Stimulated activated CD4-positive, alpha-beta T cell treated with anti-CD3 and anti-CD28 coated beads, Interleukin-2, amount 100 ng/mL, for 4 hours (primary cell): ENCODE measurements around the gene APOL1.
"Not testable (repeated sequence)": the region's sequence is repeated elsewhere in the genome, so short reads cannot be mapped to it uniquely, and the experiment has no call there.

ENCODE experiments used
- DNase-seq: peaks from one replicate; pipeline ENCODE4 v3.0.0-alpha.2; 2020; ENCODE audit warnings: low read depth

APOL1 gene

DNA sequence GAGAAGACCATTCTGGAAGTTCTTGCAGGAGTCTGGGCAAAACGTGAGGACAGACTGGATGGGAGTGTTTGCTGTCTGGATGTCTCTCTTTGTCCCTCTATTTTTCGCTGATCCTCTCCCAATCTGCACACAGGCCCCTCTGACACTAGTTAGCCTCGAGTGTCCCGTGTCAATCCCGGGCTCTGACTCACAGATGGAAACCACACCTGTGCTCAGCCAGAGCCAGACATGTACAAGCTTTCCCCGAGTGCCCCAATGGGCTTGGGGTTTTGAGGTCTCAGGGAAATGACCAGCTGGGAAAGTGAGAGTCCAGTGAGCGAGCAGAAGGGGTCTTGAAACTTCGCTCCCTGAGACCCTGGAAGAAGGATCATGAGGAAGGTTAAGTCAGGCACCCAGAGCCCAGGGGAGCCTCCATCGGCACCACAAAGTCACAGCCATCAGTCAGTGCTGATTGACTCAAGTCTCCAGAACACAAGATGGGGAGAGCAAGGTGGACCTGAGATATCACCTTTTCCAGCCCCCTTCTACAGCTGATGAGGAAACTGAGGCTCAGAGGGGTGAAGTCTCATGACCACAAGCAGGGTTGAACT lies 27.5 kb upstream of the APOL1 start:
- DNase-seq = no peak

DNA sequence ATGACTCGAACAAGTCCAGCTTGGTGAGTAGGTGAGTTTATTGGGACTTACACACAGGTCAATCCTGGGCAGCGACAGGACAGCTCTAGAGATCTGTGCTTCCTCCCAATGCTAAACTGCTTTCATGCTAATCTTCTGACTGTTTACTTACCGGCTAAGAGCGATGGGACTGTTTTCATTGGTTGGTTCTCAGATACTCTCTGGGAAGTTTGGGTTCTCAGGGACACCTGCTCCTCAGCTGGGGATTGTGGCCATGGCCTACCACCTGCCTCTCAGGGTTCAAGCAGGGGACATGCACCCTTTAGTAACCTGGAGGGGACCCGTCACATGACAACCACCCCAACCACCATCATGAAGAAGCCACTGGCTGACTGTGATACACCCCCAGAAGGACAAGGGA lies 26.7 kb upstream of the APOL1 start:
- no peak for DNase-seq

DNA sequence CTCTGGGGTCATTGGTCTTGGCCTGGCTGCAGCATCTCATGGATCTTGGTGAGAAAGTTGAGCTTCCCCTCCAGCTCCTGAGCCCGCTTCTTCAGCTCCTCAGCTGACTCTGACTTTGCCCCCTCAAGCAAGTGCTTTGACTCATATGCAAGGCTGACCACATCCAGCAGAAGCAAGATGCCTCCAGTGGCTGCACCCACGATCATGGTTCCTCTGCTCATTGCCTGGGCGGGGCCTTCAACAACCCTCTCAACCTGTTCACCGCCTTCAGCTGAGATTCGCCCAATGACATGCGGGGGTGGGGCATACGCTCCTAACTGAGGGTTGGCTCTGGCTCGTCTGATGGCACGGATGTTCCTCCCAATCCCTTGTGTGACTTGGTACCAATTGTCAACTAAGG lies 25.5 kb upstream of the APOL1 start:
- DNase-seq = no peak

DNA sequence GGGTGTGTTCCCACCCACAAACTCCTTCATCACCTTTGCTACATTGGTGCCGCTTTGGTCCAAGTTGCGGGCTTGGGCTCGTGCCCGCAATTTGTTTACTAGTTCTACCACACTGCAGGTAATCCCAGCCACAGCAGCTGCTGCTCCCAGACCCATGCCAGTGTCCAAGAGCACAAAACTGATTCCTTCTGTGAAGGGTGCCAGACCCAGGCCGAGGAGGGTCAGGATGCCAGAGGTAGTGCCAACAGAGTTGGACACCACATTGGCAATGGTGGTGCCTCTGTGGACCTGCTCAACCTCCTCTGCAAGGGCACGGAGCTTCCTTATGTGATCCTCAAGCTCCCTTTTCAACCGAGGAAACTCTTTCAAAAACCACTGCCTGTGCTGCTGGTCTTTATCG lies 25.1 kb upstream of the APOL1 start:
- DNase-seq = no peak

DNA sequence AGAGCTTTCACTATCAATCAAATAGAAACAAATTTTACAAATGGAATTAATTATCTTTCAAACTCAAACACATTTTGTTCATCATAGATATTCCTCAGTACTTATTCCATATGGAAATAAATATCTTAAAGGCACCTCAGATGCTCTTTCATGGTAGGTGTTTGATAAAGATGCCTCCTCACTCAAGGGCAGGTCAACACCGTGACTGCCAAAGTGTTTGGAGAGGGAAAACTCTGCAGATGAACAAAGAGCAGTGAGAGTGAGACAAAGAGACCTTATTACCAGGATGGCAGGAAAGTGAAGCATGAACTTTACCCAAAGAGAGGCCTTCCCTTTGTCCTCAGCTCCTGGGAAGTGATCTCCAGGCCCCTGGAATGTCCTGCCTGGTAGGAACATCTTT lies 24.6 kb upstream of the APOL1 start:
- DNase-seq = not testable (repeated sequence)

DNA sequence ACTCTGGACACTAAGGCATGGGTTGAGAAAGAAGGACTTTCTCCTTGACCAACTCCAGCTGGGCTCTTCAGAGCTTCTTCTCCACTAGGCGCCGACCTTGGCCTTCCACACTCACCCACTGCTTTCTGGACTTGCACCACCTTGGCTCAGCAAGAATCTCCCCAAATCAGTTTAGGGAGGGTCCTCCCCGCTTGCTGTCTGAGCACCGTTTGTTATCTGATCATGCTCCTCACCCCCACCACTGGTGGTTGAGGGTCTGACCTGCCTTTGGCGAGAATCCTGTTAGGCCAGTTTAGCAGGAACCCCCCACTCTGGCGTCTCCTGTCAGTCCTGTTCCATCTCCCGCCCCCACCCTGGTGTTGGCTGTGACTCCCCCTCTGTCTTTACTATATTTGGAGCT lies 24.0 kb upstream of the APOL1 start:
- DNase-seq = no peak

DNA sequence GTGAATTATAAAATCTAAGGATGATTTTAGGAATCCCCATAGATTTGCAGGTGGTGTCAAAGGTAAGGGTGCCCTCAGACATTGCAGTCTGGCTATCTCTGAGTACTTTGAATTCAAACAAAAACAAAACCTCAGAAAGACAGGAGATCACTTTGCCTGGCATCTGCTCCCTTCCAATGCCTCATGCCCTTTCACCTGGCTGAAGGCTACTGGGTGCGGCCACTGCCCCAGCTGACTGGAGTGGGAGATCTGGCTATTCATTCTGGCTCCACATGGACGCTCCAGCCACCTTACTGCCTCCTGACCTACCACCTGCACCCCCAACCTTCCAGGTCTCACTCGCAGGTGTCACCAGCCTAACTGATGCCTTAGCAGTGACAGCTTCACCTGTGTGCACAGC lies 23.3 kb upstream of the APOL1 start:
- not testable (repeated sequence) for DNase-seq

DNA sequence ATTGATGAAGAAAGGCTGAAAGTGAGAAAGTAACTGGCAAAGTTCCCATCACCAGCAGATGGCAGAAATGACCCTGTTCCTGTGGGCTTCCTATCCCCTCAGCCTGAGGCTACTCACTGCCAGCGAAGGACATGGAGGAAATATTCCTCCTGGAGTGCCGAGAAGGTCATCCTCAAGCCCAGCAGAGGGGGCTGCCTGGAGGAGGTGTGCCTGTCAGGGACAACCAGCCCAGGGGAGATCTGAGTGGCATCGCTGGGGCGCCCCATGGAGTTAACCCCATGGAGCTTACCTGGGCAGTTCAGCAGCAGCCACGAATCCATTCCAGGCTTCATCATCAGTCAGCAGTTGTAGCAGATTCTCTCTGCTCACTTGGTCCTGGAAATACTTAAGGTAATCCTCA lies 21.9 kb upstream of the APOL1 start:
- not testable (repeated sequence) for DNase-seq

DNA sequence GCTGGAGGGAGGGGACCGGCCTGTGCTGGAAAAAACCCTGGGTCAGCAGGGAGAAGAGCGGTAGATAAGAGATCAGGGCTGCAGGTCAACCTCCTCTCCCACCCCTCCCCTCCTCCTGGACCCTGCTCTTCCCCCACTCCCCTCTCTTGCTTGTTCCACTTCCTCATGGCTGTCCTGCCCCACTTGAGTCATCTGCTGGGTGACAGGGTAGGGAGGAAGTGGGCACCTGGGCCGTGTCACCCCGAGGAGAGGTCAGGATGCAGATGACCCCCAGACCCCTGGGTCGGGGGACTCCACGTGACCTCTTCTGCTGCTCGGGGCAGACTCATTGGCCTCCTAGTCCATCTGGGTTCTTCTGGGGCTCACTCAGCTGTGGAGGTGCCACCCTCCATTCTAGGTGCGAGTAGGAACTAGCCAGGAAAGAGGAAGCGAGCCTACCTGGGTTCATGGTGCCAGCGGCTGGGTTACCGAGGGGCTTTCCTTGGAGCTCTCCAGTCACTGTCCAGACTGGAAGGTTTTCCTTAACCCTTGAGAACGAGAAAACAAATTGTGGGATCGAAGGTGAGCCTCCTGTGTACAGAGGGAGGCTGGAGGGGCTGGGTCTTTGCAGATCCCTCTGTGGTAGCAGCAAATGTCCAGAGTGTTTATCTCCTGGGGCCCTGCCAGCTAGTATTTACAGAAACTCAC lies 20.1 kb upstream of the APOL1 start:
- DNase-seq = no peak

DNA sequence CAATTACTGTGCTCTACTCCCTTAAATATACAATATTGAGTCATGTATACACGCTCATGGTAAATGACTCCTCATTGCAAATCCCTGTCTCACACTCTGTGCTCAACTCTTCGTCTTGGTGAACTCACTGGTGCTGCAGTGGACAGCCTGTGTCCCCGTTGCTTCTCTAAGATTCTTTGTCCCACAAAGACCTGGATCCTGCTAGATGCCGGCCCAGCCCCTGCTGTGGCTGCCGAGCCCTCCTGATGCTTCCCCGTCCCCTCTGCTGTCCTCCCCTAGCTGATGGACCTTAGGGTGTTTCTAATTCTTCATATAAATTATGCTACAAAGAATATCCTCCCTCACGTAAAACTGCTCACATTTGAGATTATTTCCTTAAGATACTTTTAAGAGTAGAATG lies 19.1 kb upstream of the APOL1 start:
- no peak for DNase-seq

DNA sequence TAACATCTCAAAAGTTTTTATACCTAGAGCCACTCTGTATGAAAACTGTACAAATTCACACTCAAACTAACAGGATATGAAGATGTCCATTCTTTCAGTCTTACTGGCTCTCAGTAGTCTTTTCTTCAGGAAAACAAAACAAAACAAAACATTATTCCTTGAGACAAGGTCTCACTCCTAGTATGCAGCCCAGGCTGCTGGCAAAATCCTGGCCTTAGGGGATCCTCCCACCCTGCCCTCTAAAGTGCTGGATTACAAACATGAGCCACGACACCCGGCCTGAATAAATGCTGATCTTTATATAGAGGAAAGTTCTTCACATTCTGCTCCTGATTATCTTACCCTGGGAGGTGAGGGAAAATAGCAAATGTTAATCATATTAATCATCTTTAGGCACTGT lies 18.7 kb upstream of the APOL1 start:
- DNase-seq = no peak

DNA sequence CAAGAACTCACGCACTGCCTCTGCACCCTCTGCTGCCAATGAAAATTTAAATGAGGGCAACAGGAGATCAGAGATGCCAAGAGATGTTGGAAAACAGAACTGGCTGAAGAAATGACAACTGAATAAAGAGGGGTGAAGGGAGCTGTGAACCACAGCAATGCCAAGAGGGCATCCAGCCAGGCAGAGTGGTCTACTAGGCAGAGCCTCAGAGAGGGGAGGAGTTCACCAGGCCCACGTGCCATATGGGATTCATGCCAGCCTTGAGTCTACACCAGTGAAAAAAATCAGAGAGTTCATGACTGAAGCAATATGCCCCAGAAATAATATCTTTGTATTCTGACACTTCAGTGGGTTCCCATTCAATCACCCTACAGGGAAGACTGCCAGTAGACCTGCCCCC lies 18.0 kb upstream of the APOL1 start:
- no peak for DNase-seq

DNA sequence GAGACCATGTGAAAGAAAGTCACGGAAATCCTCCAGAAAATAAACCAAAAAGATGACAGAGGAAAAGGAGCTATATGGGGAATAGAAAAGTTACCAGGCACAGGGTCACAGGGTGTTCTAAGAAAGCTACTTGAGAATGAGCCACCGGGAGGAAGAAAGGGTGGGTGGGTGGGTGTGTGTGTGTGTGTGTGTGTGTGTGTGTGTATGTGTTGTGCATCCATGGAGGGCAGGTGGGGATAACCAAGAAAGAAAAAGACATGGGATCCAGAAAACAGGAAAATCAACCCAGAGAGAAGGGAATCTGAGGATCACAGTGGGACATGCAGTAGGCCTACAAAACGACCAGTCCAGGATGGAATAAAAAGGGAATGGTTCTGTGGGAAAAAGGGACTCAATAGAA lies 17.3 kb upstream of the APOL1 start:
- DNase-seq = no peak

DNA sequence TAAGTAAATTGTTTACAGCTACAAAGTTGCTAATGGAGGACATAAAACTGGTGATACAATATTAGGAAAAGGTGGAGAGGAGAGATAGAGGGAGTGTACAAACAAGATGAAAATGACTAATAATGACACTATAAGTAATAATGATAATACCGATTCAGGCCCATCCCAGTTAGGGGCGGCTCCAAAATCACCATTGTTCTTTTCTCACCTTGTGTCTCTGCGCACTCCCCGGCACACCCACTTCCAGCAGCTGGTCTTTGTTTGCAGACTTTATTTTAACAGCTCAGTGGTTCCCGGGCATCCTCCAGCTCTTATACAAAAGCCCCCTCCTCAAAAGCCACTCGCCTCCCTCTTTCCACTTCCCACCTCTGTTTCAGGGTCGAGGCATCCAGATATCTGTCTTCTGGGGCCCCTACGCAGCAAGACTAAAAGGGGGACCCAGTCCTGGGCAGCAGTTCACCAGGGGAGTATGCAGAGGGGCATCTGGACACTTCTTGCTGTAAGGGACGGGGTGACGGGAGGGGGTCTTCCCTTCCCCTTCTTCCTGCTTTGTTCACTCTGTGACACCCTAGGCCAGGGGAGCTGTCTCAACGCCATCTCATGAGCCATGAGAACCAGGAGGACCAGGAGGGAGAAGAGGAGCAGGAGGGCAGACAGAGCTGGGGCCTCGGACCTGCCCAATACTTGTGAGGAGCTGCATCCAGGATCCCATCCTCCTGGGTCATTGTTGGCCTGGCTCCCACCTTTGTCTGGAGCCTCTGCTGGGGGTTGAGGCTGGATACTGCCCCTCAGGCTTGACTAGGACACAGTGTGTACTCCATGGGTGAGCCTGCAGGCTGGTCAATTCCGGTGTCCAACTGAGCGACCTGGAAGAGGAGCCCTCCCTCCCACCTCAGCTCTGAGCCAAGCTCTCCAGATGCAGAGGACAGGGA lies 16.3 kb upstream of the APOL1 start:
- DNase-seq = no peak

DNA sequence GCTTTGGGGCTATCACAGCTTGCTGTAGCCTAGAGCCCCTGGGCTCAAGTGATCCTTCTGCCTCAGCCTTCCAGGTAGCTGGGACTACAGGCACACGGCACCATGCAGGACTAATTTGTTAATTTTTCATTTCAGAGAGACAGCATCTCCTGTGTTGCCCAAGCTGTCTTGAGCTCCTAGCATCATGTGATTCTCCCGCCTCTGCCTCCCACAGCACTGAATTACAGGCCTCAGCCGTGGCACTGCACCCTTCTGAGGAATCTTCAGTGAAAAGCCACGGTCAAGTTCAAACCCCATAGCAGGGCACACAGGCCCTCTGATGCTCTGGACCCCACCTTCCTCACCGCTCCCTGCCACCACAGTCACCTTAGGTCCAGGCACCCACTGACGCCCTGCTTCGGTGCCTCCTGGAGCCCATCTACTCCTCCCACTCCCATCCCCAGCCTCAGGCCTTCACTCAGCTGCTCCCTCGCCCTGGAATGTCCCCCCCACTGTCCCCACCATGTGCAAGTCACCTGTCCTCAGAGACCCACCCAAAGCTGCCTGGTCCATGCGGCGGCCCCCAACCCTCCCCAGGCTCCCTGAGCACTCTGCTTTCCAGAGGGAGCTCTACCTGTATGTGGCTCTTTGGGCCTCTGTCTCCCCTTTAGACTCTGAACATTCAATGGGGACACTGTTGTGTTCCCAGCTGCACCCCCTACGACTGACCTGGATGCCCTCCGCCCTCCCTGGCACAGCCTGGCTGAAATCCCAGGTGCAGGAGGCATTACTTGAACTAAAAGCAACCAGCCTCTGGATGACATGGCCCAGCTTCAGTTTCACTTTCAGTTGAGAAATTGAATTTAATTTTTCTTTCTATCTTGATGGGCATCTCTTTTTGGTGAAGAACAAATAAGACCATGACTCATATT lies 15.2 kb upstream of the APOL1 start:
- peak; percentile 20 for DNase-seq

DNA sequence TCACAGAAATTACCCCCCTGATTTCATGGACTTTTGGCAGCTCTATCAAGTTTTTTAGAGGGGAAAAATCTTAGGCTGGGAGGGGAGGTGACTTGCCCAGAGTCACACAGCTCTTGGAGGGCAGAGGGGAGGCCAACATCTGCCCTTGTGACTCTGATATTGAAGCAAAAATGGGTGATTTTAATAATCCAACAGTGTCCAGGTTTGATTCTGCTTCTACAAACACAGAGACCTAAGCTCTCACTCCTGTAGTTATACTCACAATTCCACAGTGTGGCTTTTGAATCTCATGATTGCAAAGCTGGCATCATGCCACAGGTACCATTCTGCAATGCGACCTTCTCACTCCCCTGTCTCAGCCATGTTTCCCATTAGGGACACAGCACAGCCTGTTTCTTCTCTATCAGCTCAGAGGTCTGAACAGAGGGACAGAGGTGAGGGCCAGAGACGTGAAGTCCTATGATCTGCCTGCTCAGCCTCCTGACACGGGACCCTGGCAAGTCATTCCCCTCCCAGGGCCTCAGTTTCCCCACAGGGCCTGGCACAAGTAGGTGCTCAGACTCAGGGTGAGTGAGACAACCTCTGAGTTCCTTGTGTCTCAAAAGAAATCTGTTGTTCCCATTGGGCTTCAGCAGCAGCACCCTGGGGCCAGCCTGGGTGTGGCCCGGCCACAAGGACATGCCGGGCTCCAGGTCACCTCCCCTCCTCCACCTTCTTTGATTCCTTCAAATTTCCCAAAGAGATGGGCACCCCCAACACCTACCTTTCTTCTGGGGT lies 14.4 kb upstream of the APOL1 start:
- DNase-seq = no peak

DNA sequence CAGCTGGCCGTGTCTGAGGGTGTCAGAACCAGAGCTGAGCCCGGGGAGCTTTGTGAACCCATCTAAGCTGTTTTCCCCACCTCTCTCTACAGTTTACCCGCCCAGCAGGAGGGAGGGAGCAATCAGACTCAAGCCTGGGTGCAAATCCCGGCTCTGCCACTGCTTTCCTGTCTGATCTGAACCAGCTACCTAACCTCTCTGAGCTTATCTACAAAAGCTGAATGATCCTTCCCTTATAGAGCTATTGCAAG lies 13.9 kb upstream of the APOL1 start:
- no peak for DNase-seq

DNA sequence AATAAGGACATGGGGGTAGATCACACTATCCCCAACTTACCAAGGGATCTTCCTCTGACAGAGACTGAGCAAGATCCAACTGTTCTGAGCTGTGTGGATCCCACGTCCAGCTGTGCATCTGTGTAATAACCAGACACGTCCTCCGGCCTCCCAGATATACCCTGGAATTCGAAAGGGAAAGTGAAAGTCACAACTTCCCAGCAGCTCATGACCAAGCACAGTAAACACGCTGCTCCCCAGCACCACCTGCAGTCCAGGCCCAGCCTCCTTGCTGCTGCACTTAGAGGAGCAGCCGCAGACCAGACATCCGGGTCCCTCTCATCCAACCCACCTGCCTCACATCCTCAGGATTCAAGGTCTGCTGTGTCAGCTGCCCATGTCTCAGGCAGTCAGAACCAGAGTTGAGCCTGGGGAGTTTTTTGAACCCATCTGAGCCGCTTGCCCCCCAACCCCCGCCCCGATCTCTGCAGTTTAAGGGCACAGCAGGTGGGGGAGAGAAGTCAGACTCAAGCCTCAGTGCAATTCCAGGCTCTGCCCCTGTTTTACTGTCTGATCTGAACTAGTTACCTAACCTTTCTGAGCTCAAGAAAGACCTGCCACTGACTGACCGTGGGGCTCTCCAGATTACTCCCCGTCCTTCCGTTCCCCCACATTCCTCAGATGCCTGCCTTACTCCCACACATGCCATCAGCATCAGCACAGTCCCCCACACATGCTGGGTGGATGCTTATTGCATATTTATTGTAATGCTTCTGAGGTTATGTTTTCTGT lies 13.3 kb upstream of the APOL1 start, which contains the start of gene APOL2:
APOL2 (minus strand) TSS at position 127 of the 771 bp plus-strand sequence. CDS start 6,365 bp downstream, outside the sequence.
- peak; percentile 82 for DNase-seq

DNA sequence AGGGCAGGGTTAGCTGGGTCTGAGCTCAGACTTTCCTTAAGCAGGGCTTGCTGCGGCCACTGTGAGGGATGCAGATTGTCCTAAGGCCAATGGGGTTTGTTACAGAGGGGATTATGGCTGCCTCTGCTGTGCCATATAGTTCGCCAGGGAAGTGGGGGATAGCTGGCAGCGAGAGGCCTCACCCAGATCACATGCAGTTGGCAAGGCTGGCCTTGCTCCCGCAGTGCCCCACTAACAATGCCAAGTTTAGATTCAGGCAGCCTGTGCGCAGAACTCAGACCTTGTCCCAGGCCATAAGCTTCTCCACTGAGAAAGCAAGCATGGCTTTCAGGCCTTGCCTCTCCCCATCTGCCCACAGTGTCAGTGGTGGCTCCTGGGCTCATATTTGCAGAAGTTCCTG lies 8.9 kb upstream of the APOL1 start:
- no peak for DNase-seq

DNA sequence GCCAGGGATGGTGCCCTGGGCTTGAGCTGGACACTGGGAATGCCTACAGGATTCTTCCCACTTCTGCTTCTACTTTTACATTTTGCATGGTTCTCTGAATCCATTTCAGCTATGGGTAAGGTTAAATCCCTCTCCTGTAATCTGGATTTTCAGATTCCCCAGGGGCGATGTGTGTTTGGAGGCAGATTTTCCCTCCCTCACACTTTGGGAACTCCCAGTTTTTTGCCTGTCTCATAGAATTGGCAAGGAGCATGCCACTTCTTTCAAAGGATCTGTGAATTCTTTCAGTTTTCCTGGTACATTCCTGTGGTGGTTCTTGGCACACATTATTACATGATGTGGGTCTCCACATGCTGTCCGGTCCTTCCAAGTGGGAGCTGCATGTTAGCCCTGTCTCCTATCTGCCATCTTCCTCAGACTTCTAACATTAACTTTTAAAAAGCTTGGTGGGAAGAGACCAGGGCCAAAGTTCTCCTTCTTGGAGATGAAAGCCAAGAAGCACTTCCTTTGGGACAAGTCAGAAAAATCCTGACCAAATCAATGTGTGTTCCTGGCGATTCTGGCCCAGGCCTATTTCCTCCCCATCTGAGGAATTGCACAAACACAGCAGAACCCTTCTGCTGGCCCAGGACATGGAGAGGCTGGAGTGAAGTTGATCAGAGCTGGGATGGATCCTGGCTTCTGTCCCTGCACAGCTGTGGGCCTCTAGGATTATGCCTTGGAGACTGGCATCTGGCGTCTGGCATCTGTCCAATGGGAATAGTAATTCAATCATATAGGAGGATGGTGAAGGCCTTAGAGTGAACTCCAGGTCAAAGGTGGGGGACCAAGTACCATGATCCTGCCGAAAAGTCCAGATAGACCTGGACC lies 8.2 kb upstream of the APOL1 start:
- DNase-seq = no peak
